HFF-Myc (cell line): ENCODE results near the gene SMAP2.
"Not testable (repeated sequence)": the region's sequence is repeated elsewhere in the genome, so short reads cannot be mapped to it uniquely, and the experiment has no call there.

Experiments used
- DNase-seq: peaks from one replicate; pipeline ENCODE4 v3.0.0-alpha.2; 2011; ENCODE audit warnings: low read depth; ENCODE audit errors: extremely low read depth
- H3K4me3 ChIP-seq: replicated peaks from 2 replicates; pipeline ENCODE4 v1.5.1; 2011; ENCODE audit warnings: low read depth, mild to moderate bottlenecking, control low read depth, low read length
- CTCF ChIP-seq: IDR thresholded peaks from 2 replicates; pipeline ENCODE4 v1.5.1; 2012; ENCODE audit warnings: mild to moderate bottlenecking, low read depth, low read length, control low read depth; ENCODE audit errors: missing control alignments

SMAP2 gene

DNA sequence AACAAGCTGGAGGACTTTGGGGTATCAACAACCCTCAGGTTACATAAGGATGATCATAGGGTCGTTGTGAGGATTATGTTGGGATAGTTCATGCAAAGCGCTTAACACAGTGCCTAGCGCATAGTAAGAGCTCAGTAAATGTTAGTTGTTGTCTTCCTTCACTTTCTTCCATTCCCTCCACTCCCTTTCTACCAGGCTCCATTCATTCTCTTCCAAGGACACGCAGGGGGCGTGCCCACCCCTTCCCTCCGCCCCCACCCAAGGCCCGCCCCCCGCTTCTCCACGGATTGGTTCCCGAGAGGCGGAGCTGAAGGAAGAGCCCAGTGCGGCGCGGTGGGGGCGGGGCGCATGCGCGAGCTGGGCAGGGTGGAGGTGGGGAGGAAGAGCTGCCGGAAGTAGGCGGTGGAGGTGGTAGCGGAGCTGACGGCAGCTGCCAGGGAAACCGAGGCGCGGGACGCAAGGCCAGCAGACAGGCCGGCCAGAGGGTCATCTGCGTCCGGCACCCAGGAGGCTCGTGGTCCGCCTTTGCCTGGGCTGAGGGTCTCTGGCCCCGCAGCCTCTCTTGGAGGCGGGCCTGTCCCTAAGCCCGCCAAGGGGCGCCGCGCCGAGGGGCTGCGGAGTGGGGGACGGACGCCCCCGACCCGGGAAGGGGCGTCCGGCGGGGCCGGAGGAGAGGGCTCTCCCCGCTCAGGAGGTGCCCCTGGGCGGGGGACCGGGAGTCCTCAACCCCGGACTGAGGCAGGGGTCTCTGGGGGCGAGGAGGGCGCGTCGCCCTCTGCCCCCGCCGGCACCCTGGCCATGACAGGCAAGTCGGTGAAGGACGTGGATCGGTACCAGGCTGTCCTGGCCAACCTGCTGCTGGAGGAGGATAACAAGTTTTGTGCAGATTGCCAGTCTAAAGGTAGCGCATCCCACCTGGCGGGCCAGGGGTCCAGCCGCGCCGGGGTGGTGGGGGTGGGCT lies at the start of gene SMAP2:
TSS of gene SMAP2 (plus strand) at position 405 of the 961 bp plus-strand sequence. CDS start at position 799, 394 bp downstream.
- TF ChIP-seq CTCF, result no peak
- DNase-seq, result peak; percentile 77
- H3K4me3 ChIP-seq, result peak within 1 kb of the TSS; percentile 92

DNA sequence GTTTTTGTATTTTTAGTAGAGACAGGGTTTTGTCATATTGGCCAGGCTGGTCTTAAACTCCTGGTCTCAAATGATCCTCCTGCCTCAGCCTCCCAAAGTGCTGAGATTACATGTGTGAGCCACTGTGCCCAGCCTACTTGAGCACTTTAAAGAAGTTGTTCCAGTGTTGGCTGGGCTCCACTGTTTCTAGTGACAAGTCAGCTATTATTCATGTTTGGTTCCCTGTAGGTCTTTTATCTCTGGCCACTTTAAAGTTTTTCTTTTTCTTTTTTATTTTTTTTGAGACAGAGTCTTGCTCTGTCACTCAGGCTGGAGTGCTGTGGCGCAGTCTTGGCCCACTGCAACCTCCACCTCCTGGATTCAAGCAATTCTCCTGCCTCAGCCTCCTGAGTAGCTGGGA lies 42.1 kb upstream of the SMAP2 start:
- not testable (repeated sequence) for H3K4me3 ChIP-seq, DNase-seq

GRCh38 chr1:40332695-40333094 lies 40.8 kb upstream of the SMAP2 start:
- no peak for DNase-seq
- no peak overlapping the region for H3K4me3 ChIP-seq
- no peak for TF ChIP-seq CTCF

DNA sequence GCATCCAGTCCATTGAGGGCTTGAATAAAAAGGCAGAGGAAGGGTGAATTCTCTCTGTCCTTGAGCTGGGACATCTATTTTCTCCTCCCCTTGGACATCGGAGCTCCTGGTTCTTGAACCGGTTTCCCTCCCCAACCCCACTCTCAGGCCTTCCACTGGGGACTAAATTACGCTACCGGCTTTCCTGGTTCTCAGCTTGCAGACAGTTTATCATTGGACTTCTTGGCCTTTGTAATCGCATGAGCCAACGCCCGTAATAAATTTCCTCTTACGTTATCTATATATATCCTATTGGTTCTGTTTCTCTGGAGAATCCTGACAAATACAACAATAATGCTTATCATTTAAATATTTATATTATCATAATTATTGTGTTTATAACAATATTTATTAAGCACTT lies 36.1 kb upstream of the SMAP2 start:
- no peak for TF ChIP-seq CTCF
- H3K4me3 ChIP-seq, result no peak overlapping the region
- DNase-seq, result no peak

- no peak overlapping the region for H3K4me3 ChIP-seq
- TF ChIP-seq CTCF, result peak; percentile 98
- peak; percentile 32 for DNase-seq
These were observed 34.6 kb upstream of the SMAP2 start for GRCh38 chr1:40338745-40339419.

- no peak overlapping the region for H3K4me3 ChIP-seq
- DNase-seq, result no peak
- no peak for TF ChIP-seq CTCF
These were observed 33.9 kb upstream of the SMAP2 start for GRCh38 chr1:40339420-40340323.
